HCT116 (cell line): ENCODE results near the gene CD7. TPM values are rescaled to one million over a fixed set of nuclear protein-coding genes. Genes with fewer than 3 reads are reported as not detected.
A peak's percentile ranks its signal among the peaks of the same experiment; 100 is the strongest.

Source experiments
- ATAC-seq: fragments of 200-7000 bp; cut with Tn5 transposase; 2 replicates; pipeline ENCODE4 v1.9.1; 2020; ENCODE audit warnings: mild to moderate bottlenecking, moderate library complexity
- BruUV-seq: library from RNA; stranded (reverse); fragments of 400-500 nt; replicated peaks from 2 replicates; lab custom pipeline; 2021; lab: Mats Ljungman, UMichigan
- CTCF ChIA-PET: fragments of 300-600 bp; sonication (Branson Sonifier 250); formaldehyde crosslinking; loops from one replicate; lab custom pipeline; 2021; ENCODE audit warnings: antibody characterized with exemption; lab: Charles Lee
- POLR2A ChIA-PET: fragments of 300-600, 350-600 bp; sonication (Branson Sonifier 250); formaldehyde crosslinking; loops from one replicate; lab custom pipeline; 2021; ENCODE audit warnings: antibody characterized with exemption; lab: Charles Lee
- RAD21 ChIA-PET, 2 experiments: fragments of 300-600 bp; sonication (Branson Sonifier 250); formaldehyde crosslinking; loops; one replicate each; lab custom pipeline; 2023; ENCODE audit warnings: low total read pairs in 2 of 2; ENCODE audit not compliant: uncharacterized antibody in 2 of 2, unreplicated experiment in 2 of 2, low non-redundant PET in 1 of 2; lab: Charles Lee
- DNase-seq: peaks from one replicate; pipeline ENCODE4 v3.0.0-alpha.2; 2010; ENCODE audit warnings: low read depth, low spot score
- H2AFZ ChIP-seq: fragments of 200-600 bp; shearing (Covaris generic), sonication (generic); 2 replicates; pipeline ENCODE4 v1.6.1; 2017; ENCODE audit warnings: low read depth, mixed run types, mixed read lengths, antibody characterized with exemption, low read length; ENCODE audit not compliant: poor library complexity, severe bottlenecking
- H3K27ac ChIP-seq: 2 replicates; pipeline ENCODE4 v1.5.1; 2012; ENCODE audit warnings: low read depth, low read length
- H3K27me3 ChIP-seq: fragments of 200-600 bp; sonication (generic); 2 replicates; pipeline ENCODE4 v1.6.1; 2016; ENCODE audit warnings: mixed run types, low read length, mixed read lengths; ENCODE audit not compliant: insufficient read depth
- H3K36me3 ChIP-seq, 2 experiments: fragments of 200-500 bp in 1 of 2; fragments of 200-600 bp in 1 of 2; sonication (Bioruptor generic) in 1 of 2; sonication (generic) in 1 of 2; 2 replicates each; pipeline versions ENCODE4 v1.5.1 to v1.6.1; 2014 to 2016; ENCODE audit warnings: low read length in 2 of 2, inconsistent platforms in 1 of 2, mixed read lengths in 1 of 2, mixed run types in 1 of 2; ENCODE audit not compliant: insufficient read depth in 2 of 2, control insufficient read depth in 1 of 2
- H3K4me1 ChIP-seq, 2 experiments: fragments of 200-600 bp in 1 of 2; sonication (generic) in 1 of 2; 2 replicates each; pipeline versions ENCODE4 v1.5.1 to v1.6.1; 2012 to 2017; ENCODE audit warnings: low read length in 2 of 2, inconsistent platforms in 1 of 2, mild to moderate bottlenecking in 1 of 2, mixed read lengths in 1 of 2, mixed run types in 1 of 2, moderate library complexity in 1 of 2; ENCODE audit not compliant: insufficient read depth in 2 of 2, control insufficient read depth in 1 of 2
- H3K4me2 ChIP-seq: fragments of 200-600 bp; sonication (generic); 2 replicates; pipeline ENCODE4 v1.6.1; 2017; ENCODE audit warnings: mixed run types, low read length, mixed read lengths
- H3K4me3 ChIP-seq, 2 experiments: fragments of 200-600 bp in 1 of 2; sonication (generic) in 1 of 2; replicated peaks in 1 of 2; 2 replicates each; pipeline ENCODE4 v1.5.1; 2011 to 2016; ENCODE audit warnings: low read length in 2 of 2, control low read depth in 1 of 2, low read depth in 1 of 2, mild to moderate bottlenecking in 1 of 2, mixed read lengths in 1 of 2, mixed run types in 1 of 2
- H3K79me2 ChIP-seq: fragments of 200-600 bp; sonication (generic); 2 replicates; pipeline ENCODE4 v1.6.1; 2017; ENCODE audit warnings: mild to moderate bottlenecking, mixed run types, low read length, moderate library complexity, mixed read lengths; ENCODE audit not compliant: insufficient read depth
- H3K9ac ChIP-seq: fragments of 200-600 bp; sonication (generic); 2 replicates; pipeline ENCODE4 v1.6.1; 2016; ENCODE audit warnings: low read length, mixed read lengths
- H3K9me2 ChIP-seq: fragments of 200-600 bp; sonication (generic), shearing (Covaris generic); 2 replicates; pipeline ENCODE4 v1.6.1; 2017; ENCODE audit warnings: mixed run types, mild to moderate bottlenecking, moderate library complexity; ENCODE audit not compliant: insufficient read depth
- H3K9me3 ChIP-seq, 2 experiments: fragments of 200-500 bp in 1 of 2; fragments of 200-600 bp in 1 of 2; sonication (Bioruptor generic) in 1 of 2; sonication (generic) in 1 of 2; 2 replicates each; pipeline ENCODE4 v1.6.1; 2014 to 2017; ENCODE audit warnings: low read length in 2 of 2, mixed read lengths in 2 of 2, inconsistent platforms in 1 of 2, low read depth in 1 of 2, mild to moderate bottlenecking in 1 of 2, mixed run types in 1 of 2, moderate library complexity in 1 of 2; ENCODE audit not compliant: control insufficient read depth in 1 of 2, insufficient read depth in 1 of 2
- H4K20me1 ChIP-seq: fragments of 200-600 bp; sonication (generic), shearing (Covaris generic); 2 replicates; pipeline ENCODE4 v1.6.1; 2017; ENCODE audit warnings: mixed run types, mild to moderate bottlenecking, moderate library complexity; ENCODE audit not compliant: insufficient read depth
- ATF3 ChIP-seq: IDR thresholded peaks from 2 replicates; pipeline ENCODE4 v1.6.1; 2012
- CBX3 ChIP-seq: IDR thresholded peaks from 2 replicates; pipeline ENCODE4 v1.6.1; 2012; ENCODE audit warnings: low read depth
- CEBPB ChIP-seq: IDR thresholded peaks from 2 replicates; pipeline ENCODE4 v1.6.1; 2012; ENCODE audit warnings: low read depth
- CTCF ChIP-seq, 3 experiments: fragments of 200-600 bp in 1 of 3; sonication (generic) in 1 of 3; IDR thresholded peaks in 2 of 3; conservative IDR thresholded peaks in 1 of 3; 2 replicates each; pipeline ENCODE4 v1.5.1; 2012 to 2017; ENCODE audit warnings: low read depth in 2 of 3, low read length in 2 of 3, antibody characterized with exemption in 1 of 3, borderline replicate concordance in 1 of 3, control low read depth in 1 of 3, mild to moderate bottlenecking in 1 of 3, mixed read lengths in 1 of 3, mixed run types in 1 of 3, moderate library complexity in 1 of 3; ENCODE audit not compliant: insufficient read depth in 1 of 3
- EGR1 ChIP-seq: IDR thresholded peaks from 2 replicates; pipeline ENCODE4 v1.6.1; 2012; ENCODE audit warnings: low read depth
- ELF1 ChIP-seq: IDR thresholded peaks from 2 replicates; pipeline ENCODE4 v1.6.1; 2012; ENCODE audit warnings: low read depth, borderline replicate concordance
- EZH2 ChIP-seq: fragments of 200-600 bp; sonication (generic); IDR thresholded peaks from 2 replicates; pipeline ENCODE4 v1.6.1; 2017; ENCODE audit warnings: antibody characterized with exemption, mixed run types
- EZH2phosphoT487 ChIP-seq: fragments of 200-600 bp; IDR thresholded peaks from 2 replicates; pipeline ENCODE4 v1.6.1; 2018; ENCODE audit warnings: antibody characterized with exemption, borderline replicate concordance
- FOSL1 ChIP-seq: IDR thresholded peaks from 2 replicates; pipeline ENCODE4 v1.6.1; 2012; ENCODE audit warnings: low read depth
- JUND ChIP-seq: IDR thresholded peaks from 2 replicates; pipeline ENCODE4 v1.6.1; 2012
- MAX ChIP-seq: IDR thresholded peaks from 2 replicates; pipeline ENCODE4 v1.6.1; 2012
- POLR2A ChIP-seq: IDR thresholded peaks from 2 replicates; pipeline ENCODE4 v1.7.0; 2011; ENCODE audit warnings: borderline replicate concordance; ENCODE audit not compliant: insufficient read depth, insufficient read length; ENCODE audit errors: extremely low read depth
- POLR2AphosphoS5 ChIP-seq: IDR thresholded peaks from 2 replicates; pipeline ENCODE4 v1.6.1; 2011; ENCODE audit warnings: mild to moderate bottlenecking, low read depth, low read length, moderate library complexity
- SIN3A ChIP-seq: IDR thresholded peaks from 2 replicates; pipeline ENCODE4 v1.6.1; 2012; ENCODE audit warnings: low read depth
- SP1 ChIP-seq: IDR thresholded peaks from 2 replicates; pipeline ENCODE4 v1.6.1; 2012; ENCODE audit warnings: low read depth
- SRF ChIP-seq: IDR thresholded peaks from 2 replicates; pipeline ENCODE4 v1.6.1; 2012; ENCODE audit warnings: low read depth
- ZFX ChIP-seq: fragments of 450-650 bp; IDR thresholded peaks from 2 replicates; pipeline ENCODE4 v1.6.1; 2017
- ZNF274 ChIP-seq: fragments of 200-500 bp; sonication (Bioruptor generic); IDR thresholded peaks from 2 replicates; pipeline ENCODE4 v1.6.1; 2014; ENCODE audit warnings: mild to moderate bottlenecking, low read depth, low read length, inconsistent platforms
- intact Hi-C: fragments of 100-400 bp; cut with micrococcal nuclease; formaldehyde crosslinking; loops from 2 replicates; pipeline ENCODE4 v1.10.0; 2022
- total RNA-seq: library from RNA; stranded (reverse); gene quantifications from one replicate; pipeline ENCODE4 v1.2.1, GENCODE V29; 2021; ENCODE audit not compliant: unreplicated experiment
- TF ChIP-seq, protein P1 (sequence below): IDR thresholded peaks from 2 replicates; pipeline ENCODE4 v1.6.1; 2012; ENCODE audit warnings: low read depth
- TF ChIP-seq, protein P2 (sequence below): IDR thresholded peaks from 2 replicates; pipeline ENCODE4 v1.6.1; 2011; ENCODE audit warnings: mild to moderate bottlenecking, low read length, moderate library complexity; ENCODE audit not compliant: insufficient replicate concordance; ENCODE audit errors: extremely low read depth

The CD7 gene
- total RNA-seq, 1 experiment from 2014 or later, result 0.61 TPM

- Histone ChIP-seq H3K36me3 (peaks cover 13 to 27% of the 10 kb centered on the region in 2 experiments), H3K4me1 (peaks cover 14 to 55% of the 10 kb centered on the region in 2 experiments), H4K20me1 (peaks cover 16% of the 10 kb centered on the region; the same call in 1 of the 2 replicates), H3K9me2 (no peaks in the 10 kb centered on the region), H3K9ac (peak within 1 kb of the TSS; percentile 91), H3K27ac (peak within 1 kb of the TSS; percentile 95), H3K79me2 (peaks cover 46% of the 10 kb centered on the region), H2AFZ (no peak within 1 kb of the TSS), H3K27me3 (no peaks in the 10 kb centered on the region), H3K4me2 (peak within 1 kb of the TSS; percentile 79), H3K4me3 (peak within 1 kb of the TSS; percentile 77), H3K9me3 (no peaks in the 10 kb centered on the region)
- RAD21 ChIA-PET, result interaction anchor here in 1 of 2 experiments (0.8 kb wide), 1 partner anchor 10 kb away, joined by 7 read pairs; no protein-coding TSS in a partner anchor
- no TSS peak for BruUV-seq
- DNase-seq (peak; percentile 72), ATAC-seq (peak; percentile 90)
- intact Hi-C loops, result no loop called here
- POLR2A ChIA-PET, result interaction anchor here (0.7 to 2.4 kb wide), 4 partner anchors 9 to 431 kb away, joined by 3 to 11 read pairs (median 3); no protein-coding TSS in a partner anchor
- CTCF ChIA-PET, result no interaction called here
- TF ChIP-seq ELF1 (no peak), MAX (peak; percentile 86), SIN3A (no peak), FOSL1 (no peak), ZFX (peak; percentile 88; the same call in 1 of the 2 replicates), SRF (no peak), POLR2A (peak; percentile 71), CTCF (IDR thresholded peaks at IDR 0.05 in 2 of 3, conservative IDR thresholded peaks at IDR 0.05 in 1 of 3; ENCODE audit: borderline replicate concordance in 1 of 3, insufficient read depth in 1 of 3, low read depth in 2 of 3, low read length in 2 of 3) (no peak), ATF3 (no peak), POLR2AphosphoS5 (peak; percentile 83), CEBPB (no peak), ZNF274 (no peak), EZH2 (no peak), EZH2phosphoT487 (no peak), CBX3 (no peak), EGR1 (no peak; the same call in 1 of the 2 replicates), SP1 (no peak; the same call in 1 of the 2 replicates), JUND (no peak)
- TF ChIP-seq, protein P1, sequence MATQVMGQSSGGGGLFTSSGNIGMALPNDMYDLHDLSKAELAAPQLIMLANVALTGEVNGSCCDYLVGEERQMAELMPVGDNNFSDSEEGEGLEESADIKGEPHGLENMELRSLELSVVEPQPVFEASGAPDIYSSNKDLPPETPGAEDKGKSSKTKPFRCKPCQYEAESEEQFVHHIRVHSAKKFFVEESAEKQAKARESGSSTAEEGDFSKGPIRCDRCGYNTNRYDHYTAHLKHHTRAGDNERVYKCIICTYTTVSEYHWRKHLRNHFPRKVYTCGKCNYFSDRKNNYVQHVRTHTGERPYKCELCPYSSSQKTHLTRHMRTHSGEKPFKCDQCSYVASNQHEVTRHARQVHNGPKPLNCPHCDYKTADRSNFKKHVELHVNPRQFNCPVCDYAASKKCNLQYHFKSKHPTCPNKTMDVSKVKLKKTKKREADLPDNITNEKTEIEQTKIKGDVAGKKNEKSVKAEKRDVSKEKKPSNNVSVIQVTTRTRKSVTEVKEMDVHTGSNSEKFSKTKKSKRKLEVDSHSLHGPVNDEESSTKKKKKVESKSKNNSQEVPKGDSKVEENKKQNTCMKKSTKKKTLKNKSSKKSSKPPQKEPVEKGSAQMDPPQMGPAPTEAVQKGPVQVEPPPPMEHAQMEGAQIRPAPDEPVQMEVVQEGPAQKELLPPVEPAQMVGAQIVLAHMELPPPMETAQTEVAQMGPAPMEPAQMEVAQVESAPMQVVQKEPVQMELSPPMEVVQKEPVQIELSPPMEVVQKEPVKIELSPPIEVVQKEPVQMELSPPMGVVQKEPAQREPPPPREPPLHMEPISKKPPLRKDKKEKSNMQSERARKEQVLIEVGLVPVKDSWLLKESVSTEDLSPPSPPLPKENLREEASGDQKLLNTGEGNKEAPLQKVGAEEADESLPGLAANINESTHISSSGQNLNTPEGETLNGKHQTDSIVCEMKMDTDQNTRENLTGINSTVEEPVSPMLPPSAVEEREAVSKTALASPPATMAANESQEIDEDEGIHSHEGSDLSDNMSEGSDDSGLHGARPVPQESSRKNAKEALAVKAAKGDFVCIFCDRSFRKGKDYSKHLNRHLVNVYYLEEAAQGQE, result no peak
- TF ChIP-seq, protein P2, sequence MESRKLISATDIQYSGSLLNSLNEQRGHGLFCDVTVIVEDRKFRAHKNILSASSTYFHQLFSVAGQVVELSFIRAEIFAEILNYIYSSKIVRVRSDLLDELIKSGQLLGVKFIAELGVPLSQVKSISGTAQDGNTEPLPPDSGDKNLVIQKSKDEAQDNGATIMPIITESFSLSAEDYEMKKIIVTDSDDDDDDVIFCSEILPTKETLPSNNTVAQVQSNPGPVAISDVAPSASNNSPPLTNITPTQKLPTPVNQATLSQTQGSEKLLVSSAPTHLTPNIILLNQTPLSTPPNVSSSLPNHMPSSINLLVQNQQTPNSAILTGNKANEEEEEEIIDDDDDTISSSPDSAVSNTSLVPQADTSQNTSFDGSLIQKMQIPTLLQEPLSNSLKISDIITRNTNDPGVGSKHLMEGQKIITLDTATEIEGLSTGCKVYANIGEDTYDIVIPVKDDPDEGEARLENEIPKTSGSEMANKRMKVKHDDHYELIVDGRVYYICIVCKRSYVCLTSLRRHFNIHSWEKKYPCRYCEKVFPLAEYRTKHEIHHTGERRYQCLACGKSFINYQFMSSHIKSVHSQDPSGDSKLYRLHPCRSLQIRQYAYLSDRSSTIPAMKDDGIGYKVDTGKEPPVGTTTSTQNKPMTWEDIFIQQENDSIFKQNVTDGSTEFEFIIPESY, result no peak
Measured at GRCh38 chr17:82273327-82274133, 43.9 kb downstream of the CD7 start, which contains the start of gene CSNK1D. Gene CSNK1D, minus strand, starts transcription at chr17:82273700. Its CDS starts 319 bp downstream, at chr17:82273381.
